ENCODE measurements around the gene MAPK6. TPM values are rescaled to one million over a fixed set of nuclear protein-coding genes. Genes with fewer than 3 reads are reported as not detected.
"Not testable (repeated sequence)": the region's sequence is repeated elsewhere in the genome, so short reads cannot be mapped to it uniquely, and the experiment has no call there.

Gene MAPK6
- total RNA-seq, 1 donor from 2014 or later, result 38.0 TPM

DNA sequence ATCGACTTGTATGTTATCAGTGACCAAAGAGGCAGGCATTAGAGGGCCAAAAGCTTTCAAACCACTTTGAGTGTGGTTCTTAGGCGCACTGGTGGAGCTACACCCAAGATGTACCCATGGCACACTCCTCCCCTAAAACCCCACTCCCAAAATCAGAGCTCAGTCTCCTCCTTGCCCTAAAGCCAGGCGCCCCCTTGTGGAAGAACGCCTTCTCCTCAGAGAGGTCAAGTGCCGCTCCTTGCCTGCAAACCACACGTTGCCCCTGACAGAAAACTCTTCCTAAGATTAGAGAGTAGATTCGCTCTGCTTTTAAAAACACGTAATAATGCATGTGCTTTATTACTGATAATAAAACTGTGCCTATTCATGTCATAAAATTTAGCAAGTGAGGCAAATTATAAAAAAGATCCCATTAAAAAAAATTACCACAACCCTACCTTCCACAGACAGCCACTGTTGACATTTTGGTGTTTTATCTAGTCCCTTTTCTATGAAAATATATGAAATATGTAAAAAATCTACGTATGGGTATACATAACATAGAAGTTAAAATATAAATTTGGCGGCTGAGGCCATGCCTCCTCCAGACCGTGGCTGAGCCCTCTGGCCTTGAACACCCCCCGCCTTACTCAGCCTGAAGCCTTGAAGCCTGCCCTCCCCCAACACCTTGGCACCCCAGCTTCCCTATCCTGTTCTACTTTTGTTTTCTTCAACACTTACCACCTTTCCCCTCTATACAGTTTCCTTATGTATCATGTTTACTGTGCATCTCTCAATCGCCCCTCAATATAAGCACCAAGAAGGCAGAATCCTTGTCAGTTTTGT is 60.1 kb downstream of the MAPK6 start:
- intact Hi-C loops (cut with micrococcal nuclease), result loop anchor here (1.0 to 5.0 kb wide), 2 partner anchors 57 to 97 kb away; no protein-coding TSS in a partner anchor

DNA sequence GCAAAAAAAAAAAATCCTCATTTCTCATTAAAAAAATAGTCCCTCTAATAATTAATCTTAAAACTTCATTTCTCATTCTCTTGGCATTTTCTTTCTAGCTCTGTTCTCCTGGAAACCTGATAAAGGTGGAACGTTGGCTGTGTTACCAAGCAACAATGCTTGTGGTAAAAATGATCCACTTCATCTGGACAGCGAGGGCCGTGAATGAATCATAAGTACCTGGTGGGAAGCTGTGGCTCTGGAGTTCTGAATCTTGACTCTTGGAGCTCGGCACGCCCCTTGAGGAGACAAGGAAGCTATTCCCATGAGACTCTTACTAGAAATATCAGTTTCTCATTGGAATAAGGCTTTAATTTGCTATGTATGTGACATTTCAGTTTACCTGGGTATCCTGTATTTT is 61.0 kb downstream of the MAPK6 start:
- intact Hi-C loops (cut with micrococcal nuclease), result loop anchor here (5.0 kb wide), 1 partner anchor 33 kb away; no protein-coding TSS in a partner anchor

- intact Hi-C loops (cut with micrococcal nuclease), result loop anchor here (5.0 kb wide), 1 partner anchor 34 kb away; no protein-coding TSS in a partner anchor
These were observed 61.8 kb downstream of the MAPK6 start for GRCh38 chr15:52080706-52081392.

- intact Hi-C loops (cut with micrococcal nuclease), result loop anchor here (5.0 kb wide), 1 partner anchor 35 kb away; no protein-coding TSS in a partner anchor
These were observed 63.4 kb downstream of the MAPK6 start for GRCh38 chr15:52082197-52083036.

DNA sequence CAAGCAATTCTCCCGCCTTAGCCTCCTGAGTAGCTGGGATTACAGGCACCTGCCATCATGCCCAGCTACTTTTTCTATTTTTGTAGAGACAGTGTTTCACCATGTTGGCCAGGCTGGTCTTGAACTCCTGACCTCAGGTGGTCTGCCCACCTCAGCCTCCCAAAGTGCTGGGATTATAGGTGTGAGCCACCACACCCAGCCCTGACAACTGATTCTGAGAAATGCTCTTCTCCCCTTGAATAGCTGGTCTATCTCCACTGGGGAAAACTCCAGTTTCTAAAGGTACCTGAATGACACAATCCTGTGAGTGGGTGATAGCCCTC is 64.0 kb downstream of the MAPK6 start:
- intact Hi-C loops (cut with micrococcal nuclease), result loop anchor here (5.0 kb wide), 1 partner anchor 36 kb away; no protein-coding TSS in a partner anchor

- intact Hi-C loops (cut with micrococcal nuclease), result loop anchor here (5.0 kb wide), 1 partner anchor 36 kb away; no protein-coding TSS in a partner anchor
These were observed 64.6 kb downstream of the MAPK6 start for GRCh38 chr15:52083603-52084002.

- intact Hi-C loops (cut with micrococcal nuclease), result no loop called here
These were observed 66.3 kb downstream of the MAPK6 start for GRCh38 chr15:52085299-52085698.

DNA sequence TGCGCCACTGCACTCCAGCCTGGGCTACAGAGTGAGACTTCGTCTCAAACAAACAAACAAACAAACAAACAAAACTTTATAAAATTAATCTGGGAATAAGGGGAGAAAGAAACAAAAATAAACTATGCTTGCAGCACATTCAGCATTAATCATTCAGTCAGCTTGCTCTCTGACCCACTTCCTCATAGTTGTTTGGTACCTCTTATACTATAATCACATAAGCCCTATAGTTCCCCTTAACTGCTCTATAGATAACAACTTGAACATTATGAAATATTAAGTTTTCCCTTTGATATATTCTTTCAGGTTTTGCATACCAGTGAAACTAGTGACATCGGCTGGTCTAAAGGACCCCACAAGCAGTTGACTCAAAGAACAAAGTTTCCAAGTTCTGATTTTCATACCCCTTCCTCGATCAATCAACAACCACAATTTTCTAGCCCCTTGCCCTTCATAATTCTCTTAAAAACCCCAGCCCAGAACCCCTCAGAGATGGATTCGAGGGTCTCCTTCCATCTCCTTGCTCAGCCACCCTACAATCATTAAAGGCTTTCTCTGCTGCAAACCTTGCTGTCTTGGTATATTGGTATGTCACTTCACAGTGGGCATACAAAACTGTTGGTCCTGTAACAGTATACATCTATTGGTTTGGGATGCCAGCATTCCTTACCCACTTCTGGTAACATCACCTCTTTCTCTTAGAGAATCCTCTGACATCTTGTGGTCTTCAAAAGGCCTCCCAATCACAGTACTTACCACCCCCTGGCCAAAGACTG is 67.2 kb downstream of the MAPK6 start:
- intact Hi-C loops (cut with micrococcal nuclease), result no loop called here

- intact Hi-C loops (cut with micrococcal nuclease), result no loop called here
These were observed 71.2 kb downstream of the MAPK6 start for GRCh38 chr15:52090193-52090592.

DNA sequence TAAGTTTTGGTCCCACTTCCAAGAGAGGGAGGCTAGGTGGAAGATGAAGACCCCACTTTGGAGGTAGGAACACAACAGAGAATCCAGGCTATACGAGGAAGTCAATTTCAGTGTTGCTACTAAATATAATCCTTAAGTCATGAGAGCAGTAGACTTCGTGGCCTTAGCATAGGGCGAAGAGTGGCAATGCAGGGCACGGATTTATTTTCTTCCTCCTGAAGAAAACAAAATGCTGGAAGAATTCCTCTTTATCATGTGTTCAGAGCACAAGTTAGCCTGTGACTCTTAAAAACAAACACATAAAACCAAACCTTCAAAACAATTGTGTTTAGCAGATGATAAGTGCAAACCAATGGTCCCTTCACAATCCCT is 74.1 kb downstream of the MAPK6 start:
- intact Hi-C loops (cut with micrococcal nuclease), result no loop called here

DNA sequence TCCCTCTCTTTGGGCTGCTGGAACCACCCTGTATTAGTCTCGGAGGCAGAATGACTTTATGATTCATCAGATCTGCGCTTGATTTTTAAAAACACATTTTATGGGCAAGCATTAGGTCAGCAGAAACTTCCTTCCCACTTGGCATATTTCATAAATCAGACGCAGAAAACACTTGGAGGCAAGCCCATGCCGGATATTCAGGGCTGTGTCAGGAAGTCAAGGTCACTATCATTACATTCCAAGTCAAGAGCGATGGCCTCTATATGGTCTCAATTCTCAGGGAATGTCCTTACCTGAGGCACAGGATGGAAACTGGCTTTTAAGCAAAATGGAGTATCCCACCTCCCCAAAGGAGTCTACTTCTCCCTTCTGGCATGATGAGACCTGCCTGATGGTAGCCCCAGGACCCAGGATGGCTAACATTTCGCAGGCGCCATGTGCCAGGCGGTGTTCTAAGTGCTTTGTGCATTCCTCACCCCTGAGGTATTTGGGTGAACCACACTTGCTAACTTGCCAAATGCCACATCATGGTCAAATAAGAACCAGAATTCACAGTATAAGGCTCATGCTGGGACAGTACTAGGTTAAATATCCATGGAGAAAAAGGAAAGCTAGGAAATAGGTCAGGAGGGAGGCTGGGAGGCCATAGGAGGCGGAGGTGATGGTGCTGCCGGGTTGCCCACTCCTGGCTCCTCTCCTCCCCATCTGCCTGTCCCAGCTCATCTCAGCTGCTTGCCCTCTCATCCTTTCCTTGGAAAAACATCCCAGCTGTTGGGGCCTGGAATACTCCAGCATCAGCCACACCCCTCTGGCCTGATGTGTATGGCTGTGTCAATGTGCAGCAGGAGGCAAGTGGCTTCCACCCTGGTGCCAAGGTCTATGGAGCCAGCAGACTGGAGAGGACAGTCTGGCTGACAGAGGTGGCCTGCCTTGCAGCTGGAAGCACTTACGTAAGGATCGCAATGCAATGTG is 74.8 kb downstream of the MAPK6 start:
- intact Hi-C loops (cut with micrococcal nuclease), result no loop called here

- intact Hi-C loops (cut with micrococcal nuclease), result no loop called here
These were observed 76.0 kb downstream of the MAPK6 start for GRCh38 chr15:52094811-52095584.

GRCh38 chr15:52095597-52096262 is 76.7 kb downstream of the MAPK6 start:
- intact Hi-C loops (cut with micrococcal nuclease), result no loop called here

- intact Hi-C loops (cut with micrococcal nuclease), result not testable (repeated sequence)
These were observed 77.5 kb downstream of the MAPK6 start for GRCh38 chr15:52096536-52096935.

DNA sequence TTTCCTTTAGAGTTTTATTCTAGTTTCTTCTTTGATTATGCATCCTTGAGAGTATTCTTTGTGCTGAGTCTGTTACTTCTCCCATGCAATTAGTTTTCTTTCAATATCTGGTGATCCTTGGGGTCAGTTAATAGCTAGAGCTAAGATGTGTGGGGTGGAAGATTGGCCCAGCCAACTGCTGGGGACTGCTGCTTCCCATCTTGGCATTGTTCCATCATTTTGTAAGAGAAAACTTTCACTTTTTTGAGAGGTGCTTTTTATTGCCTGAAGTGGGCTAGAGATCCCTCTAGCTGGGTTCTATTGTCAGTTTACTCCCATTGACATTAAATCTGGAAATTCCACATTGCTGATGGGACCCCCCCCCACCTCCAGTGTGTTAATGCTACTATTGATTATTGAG is 78.2 kb downstream of the MAPK6 start:
- intact Hi-C loops (cut with micrococcal nuclease), result no loop called here

- intact Hi-C loops (cut with micrococcal nuclease), result no loop called here
These were observed 79.3 kb downstream of the MAPK6 start for GRCh38 chr15:52098323-52098722.

GRCh38 chr15:52099651-52100272 is 80.7 kb downstream of the MAPK6 start:
- intact Hi-C loops (cut with micrococcal nuclease), result no loop called here
